CD1c-positive myeloid dendritic cell (primary cell): Measurements from ENCODE around the gene P4HA3.

Source experiments
- DNase-seq: peaks from one replicate; pipeline ENCODE4 v3.0.0-alpha.2; 2016; ENCODE audit errors: extremely low spot score

Gene P4HA3

GRCh38 chr11:74318241-74318932 lies 6.9 kb upstream of the P4HA3 start:
- DNase-seq = no peak

- no peak for DNase-seq
Observed at GRCh38 chr11:74316772-74317505, 5.5 kb upstream of the P4HA3 start.

GRCh38 chr11:74312326-74312725 lies 886 bp upstream of the P4HA3 start:
- peak; percentile 75 for DNase-seq

GRCh38 chr11:74310857-74311256 lies 583 bp downstream of the P4HA3 start:
- no peak for DNase-seq

GRCh38 chr11:74307434-74307833 lies 4.0 kb downstream of the P4HA3 start:
- DNase-seq = no peak

GRCh38 chr11:74306435-74307175 lies 4.8 kb downstream of the P4HA3 start:
- DNase-seq = peak; percentile 47

DNA sequence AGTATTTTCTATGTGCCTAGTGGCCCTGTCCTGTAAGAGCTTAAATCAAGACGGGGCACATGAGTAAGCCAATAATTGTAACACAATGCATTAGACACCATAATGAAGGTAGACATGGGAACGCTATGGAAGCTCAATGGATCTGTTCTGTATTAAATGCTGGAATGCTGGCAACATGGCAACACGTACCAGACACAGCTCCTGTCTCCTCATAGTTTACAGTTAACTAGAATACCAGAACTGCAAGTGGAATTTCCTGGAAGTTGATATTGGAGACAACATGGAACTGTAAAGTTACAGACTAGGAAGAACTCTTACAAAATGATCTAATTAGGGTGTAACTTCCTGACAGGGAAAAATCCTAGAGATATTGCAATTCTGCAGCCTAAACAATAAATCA lies 12.4 kb downstream of the P4HA3 start:
- no peak for DNase-seq

- no peak for DNase-seq
Observed at GRCh38 chr11:74297484-74297883, 14.0 kb downstream of the P4HA3 start.

DNA sequence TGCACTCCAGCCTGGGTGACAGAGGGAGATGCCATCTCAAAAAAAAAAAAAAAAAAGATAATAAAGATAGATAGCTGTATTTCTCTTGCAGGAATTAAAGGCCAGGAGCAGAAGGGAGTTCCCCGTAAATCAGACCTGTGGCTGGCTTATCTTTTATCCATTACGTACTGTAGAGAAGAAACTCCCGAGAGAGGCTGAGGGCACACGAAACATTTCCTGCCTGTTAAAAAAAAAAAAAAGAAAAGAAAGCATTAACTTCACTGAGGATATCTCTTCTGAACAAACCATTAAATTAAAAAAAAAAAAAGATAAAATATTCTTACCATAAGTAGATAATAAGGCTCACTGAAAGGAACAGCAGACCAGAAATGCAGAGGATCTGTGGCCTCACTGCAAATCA lies 22.5 kb downstream of the P4HA3 start:
- DNase-seq = no peak

DNA sequence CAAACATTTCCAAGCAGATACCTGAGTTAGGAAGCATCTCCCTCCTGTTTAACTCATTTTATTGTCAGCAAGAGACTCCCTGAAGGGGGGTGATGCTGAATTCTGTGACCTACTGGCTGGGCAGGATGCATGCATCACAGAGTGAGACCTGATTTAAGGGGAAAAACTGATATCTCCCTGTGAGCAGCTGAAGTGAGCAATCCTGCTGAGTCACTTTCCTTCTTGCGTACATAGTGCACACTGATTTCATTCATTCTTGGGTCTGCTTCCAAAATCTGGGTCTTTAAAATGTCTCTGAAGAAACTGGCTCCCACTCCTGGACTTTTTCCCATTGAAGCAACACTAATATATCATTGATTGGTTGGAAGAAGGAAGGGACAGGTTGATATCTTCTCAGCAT lies 23.3 kb downstream of the P4HA3 start:
- no peak for DNase-seq

DNA sequence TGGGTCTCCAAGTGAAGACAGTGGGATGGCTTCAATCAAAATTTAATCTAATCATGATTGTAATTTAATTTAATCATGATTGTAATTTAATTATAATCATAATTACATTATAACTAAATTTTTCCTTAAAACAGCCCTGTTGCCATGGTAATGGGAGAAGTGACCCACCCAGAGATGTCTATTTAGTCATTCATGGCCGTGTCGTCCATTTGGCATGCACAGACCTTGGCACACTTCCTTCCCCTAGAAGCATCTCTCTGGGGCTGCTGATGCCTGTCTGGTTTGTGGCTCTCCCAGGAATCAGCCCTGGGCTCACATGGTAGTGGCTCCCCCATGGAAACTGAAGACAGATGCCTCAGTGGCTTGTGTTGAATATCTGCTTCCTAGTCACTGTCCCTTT lies 27.0 kb downstream of the P4HA3 start:
- no peak for DNase-seq

DNA sequence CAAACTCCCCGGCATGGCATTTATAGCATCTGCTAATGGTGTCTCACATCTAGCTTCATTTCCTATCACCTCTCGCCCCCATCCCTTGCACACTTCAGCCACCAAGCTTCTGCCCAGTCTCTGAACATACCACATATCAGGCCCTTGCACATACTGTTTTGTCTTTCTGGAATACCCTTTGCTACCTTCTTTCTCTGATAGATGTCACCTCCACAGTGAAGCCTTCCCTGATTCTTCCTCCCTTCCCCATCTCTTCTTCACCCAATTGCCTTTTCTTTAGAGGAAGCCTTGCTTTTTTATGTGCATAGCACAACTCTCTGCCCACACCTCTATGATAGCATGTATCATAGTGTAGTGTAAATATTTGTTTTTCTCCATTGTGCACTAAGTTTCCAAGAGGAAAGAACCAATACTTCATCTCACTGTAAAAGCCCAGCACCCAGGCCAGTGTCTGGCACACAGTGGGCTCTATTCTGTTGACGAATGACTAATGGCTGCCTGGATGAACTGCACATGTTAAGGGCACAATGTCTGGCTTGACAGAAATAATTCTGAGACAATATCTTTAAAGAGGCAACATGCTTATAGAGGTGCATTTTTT lies 27.8 kb downstream of the P4HA3 start:
- no peak for DNase-seq

GRCh38 chr11:74282914-74283371 lies 28.5 kb downstream of the P4HA3 start:
- no peak for DNase-seq

- DNase-seq = no peak
Observed at GRCh38 chr11:74282421-74282820, 29.0 kb downstream of the P4HA3 start.

GRCh38 chr11:74280494-74280893 lies 30.9 kb downstream of the P4HA3 start:
- no peak for DNase-seq

GRCh38 chr11:74279256-74279655 lies 32.2 kb downstream of the P4HA3 start:
- DNase-seq = no peak

DNA sequence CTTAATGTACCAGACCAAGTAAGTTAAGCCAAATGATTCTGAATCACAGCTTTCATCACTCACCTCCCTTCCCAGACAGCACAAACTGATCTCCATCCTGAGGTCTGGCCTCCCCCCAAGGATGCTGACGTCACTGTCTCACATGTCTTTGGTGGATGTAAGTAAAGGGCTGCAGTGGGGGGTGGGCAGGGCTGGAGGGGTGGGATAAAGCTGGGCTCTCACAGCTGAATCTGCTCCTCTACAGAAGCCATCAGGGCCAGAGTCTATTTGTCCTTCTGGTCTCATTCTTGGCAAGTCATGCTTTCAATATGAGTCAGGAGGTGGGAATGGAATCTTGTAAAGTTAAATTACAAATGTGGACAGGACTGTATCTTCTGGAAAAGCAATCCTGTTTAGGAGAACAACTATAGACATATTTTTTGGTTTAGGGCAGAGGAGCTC lies 32.7 kb downstream of the P4HA3 start:
- no peak for DNase-seq

- DNase-seq = no peak
Observed at GRCh38 chr11:74278103-74278502, 33.3 kb downstream of the P4HA3 start.

- no peak for DNase-seq
Observed at GRCh38 chr11:74276581-74276980, 34.9 kb downstream of the P4HA3 start.

- no peak for DNase-seq
Observed at GRCh38 chr11:74272276-74272675, 39.2 kb downstream of the P4HA3 start.

DNA sequence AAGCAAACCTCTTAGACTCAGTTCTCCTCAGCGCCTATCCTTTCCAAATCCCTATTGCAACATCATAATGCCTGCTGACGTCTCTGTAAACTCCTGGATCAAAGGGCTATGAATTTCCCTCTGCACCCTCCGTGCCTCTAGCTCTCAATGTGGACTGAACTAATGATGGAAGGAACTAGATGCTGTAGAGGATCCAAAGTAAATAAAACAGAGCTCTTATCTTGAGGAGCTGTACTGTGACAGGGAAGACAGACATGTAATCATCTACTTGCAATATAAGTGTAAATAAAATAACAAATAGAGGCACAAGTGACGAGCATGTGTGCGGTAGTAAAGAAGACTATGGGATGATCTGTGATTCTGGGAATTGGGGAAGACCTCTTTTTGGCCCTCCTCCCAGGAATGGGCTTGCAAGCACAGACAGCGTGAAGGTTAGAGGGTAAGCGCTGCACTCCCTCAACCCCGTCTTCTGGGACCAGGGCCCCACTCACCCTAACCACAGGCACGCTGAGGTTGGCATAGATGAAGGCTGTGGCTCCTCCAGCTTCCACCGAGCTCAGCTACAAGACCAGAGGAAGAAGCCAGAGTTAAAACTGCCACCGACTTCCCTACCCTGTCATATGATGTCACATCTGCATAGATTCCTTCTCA lies 42.2 kb downstream of the P4HA3 start:
- DNase-seq = no peak

GRCh38 chr11:74268456-74268855 lies 43.0 kb downstream of the P4HA3 start:
- no peak for DNase-seq
